ENCODE measurements around the gene MELK. TPM values are rescaled to one million over a fixed set of nuclear protein-coding genes. Genes with fewer than 3 reads are reported as not detected.

Gene MELK
- total RNA-seq, 1 donor from 2014 or later: 56.3 TPM

DNA sequence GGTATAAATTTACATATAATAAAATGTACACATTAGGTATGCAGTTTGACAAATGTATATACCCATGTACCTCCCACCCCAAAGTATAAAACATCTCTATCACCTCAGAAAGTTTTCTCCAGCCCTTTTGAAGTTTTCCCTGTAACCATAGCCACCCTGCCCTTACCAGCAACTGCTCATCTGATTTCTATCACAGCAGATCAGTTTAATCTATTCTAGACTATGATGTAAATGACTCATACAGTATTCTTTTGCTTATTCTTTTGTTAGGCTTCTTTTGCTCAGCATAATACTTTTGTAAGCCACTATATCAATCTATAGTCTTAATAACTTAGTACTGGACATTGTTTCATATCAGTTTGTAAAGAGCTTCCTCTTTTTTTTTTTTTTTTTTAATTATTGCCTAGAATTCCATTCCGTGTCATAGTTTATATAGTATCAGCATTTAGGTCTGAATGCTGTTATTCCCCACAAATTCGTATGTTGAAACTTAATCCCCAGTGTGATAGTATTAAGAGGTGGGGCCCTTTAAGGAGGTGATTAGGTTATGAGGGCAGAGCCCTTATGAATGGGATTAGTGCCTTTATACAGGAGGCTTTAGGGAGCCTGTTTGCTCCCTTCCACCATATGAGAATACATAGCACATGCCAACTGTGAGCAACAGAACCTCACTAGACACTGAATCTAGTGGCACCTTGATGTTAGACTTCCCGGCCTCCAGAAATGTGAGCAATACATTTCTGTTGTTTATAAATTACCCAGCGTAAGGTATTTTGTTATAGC is 20.3 kb downstream of the MELK start:
- H3K9me3 Mint-ChIP-seq: no peaks in the 10 kb centered on the region
- peaks cover 9% of the 10 kb centered on the region for H3K4me1 Mint-ChIP-seq (ENCODE audit: low read depth)
- no peak overlapping the region for H3K4me3 Mint-ChIP-seq (ENCODE audit: low read depth)
- intact Hi-C loops (cut with micrococcal nuclease): no loop called here
- DNase-seq (ENCODE audit: low spot score): no peak
- peak overlapping the region; percentile 78 for H3K27ac Mint-ChIP-seq
- H3K36me3 Mint-ChIP-seq (ENCODE audit: low read depth): peaks cover 68% of the 10 kb centered on the region
- H3K27me3 Mint-ChIP-seq (ENCODE audit: low read depth): no peaks in the 10 kb centered on the region

DNA sequence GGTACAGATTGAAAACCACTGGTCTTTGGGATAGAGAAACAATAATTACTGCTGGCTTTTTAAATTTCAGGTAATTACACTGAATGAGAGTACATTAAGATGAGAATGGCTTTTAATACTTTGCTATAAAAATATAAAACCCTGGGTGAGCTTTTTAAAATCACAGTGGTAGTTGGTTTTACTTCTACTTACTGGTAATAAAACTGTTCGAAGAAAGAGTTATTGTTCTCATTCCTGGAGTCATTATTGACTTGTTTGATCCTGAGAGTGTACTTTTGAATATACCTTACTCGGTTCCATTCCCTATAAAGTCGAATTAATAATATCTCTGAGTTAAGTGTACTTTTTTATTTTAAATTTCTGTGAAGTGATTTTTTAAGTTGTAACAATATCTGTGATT is 21.5 kb downstream of the MELK start:
- Mint-ChIP-seq H3K4me1 (ENCODE audit: low read depth) (peaks cover 11% of the 10 kb centered on the region), H3K9me3 (no peaks in the 10 kb centered on the region), H3K36me3 (ENCODE audit: low read depth) (peaks cover 69% of the 10 kb centered on the region), H3K27me3 (ENCODE audit: low read depth) (no peaks in the 10 kb centered on the region), H3K4me3 (ENCODE audit: low read depth) (no peak overlapping the region), H3K27ac (no peak overlapping the region)
- intact Hi-C loops (cut with micrococcal nuclease): no loop called here
- no peak for DNase-seq (ENCODE audit: low spot score)

GRCh38 chr9:36597412-36598178 is 24.9 kb downstream of the MELK start:
- Mint-ChIP-seq H3K4me1 (ENCODE audit: low read depth) (peaks cover 11% of the 10 kb centered on the region), H3K27ac (peak overlapping the region; percentile 74), H3K4me3 (ENCODE audit: low read depth) (no peak overlapping the region), H3K27me3 (ENCODE audit: low read depth) (no peaks in the 10 kb centered on the region), H3K9me3 (no peaks in the 10 kb centered on the region), H3K36me3 (ENCODE audit: low read depth) (peaks cover 67% of the 10 kb centered on the region)
- intact Hi-C loops (cut with micrococcal nuclease): loop anchor here (5.0 kb wide), 1 partner anchor 130 kb away; no protein-coding TSS in a partner anchor
- DNase-seq (ENCODE audit: low spot score): no peak

GRCh38 chr9:36598273-36598672 is 25.6 kb downstream of the MELK start:
- DNase-seq (ENCODE audit: low spot score): no peak
- Mint-ChIP-seq H3K27me3 (ENCODE audit: low read depth) (no peaks in the 10 kb centered on the region), H3K27ac (peak overlapping the region; percentile 74), H3K36me3 (ENCODE audit: low read depth) (peaks cover 68% of the 10 kb centered on the region), H3K4me3 (ENCODE audit: low read depth) (no peak overlapping the region), H3K9me3 (no peaks in the 10 kb centered on the region), H3K4me1 (ENCODE audit: low read depth) (peaks cover 12% of the 10 kb centered on the region)
- intact Hi-C loops (cut with micrococcal nuclease): loop anchor here (5.0 kb wide), 1 partner anchor 129 kb away; no protein-coding TSS in a partner anchor

DNA sequence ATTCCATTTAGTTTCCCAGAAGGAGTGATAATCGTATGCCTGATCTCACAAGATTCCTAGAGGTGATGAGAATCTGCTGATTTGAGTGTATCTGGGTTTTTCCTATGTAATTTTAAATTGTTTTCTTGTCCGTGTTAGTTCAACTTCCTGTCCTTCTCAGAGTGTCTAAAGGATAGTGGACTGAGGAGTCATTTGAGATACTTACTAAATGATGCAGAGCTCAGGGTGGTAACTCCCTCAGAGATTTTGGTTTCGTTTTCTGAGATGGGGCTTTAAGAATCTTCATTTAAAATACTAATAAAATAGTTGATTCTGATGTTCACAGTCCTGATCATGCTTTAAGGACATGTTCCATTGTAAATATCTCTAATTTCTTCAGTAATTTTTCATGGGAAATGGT is 30.3 kb downstream of the MELK start:
- peaks cover 12% of the 10 kb centered on the region for H3K4me1 Mint-ChIP-seq (ENCODE audit: low read depth)
- H3K9me3 Mint-ChIP-seq: no peaks in the 10 kb centered on the region
- H3K27me3 Mint-ChIP-seq (ENCODE audit: low read depth): no peaks in the 10 kb centered on the region
- intact Hi-C loops (cut with micrococcal nuclease): no loop called here
- H3K27ac Mint-ChIP-seq: peak overlapping the region; percentile 57
- H3K4me3 Mint-ChIP-seq (ENCODE audit: low read depth): no peak overlapping the region
- DNase-seq (ENCODE audit: low spot score): no peak
- H3K36me3 Mint-ChIP-seq (ENCODE audit: low read depth): peaks cover 65% of the 10 kb centered on the region

DNA sequence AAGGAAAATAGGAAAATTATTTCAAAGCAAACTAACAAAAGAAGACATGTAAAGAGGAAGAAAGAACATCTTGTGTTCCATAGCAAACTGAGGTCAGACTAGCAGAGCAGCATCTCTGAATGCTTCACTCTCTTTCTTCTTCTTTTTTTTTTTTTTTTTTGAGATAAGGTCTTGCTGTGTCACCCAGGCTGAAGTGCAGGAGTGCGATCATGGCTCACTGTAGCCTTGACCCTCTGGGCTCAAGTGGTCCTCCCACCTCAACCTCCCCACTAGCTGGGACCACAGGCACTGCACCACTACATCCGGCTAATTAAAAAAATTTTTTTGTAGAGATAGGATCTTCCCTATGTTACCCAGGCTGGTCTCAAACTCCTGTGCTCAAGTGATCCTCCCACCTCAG is 36.6 kb downstream of the MELK start:
- H3K9me3 Mint-ChIP-seq: no peaks in the 10 kb centered on the region
- no peaks in the 10 kb centered on the region for H3K27me3 Mint-ChIP-seq (ENCODE audit: low read depth)
- intact Hi-C loops (cut with micrococcal nuclease): no loop called here
- H3K4me1 Mint-ChIP-seq (ENCODE audit: low read depth): peaks cover 11% of the 10 kb centered on the region
- no peak overlapping the region for H3K27ac Mint-ChIP-seq
- DNase-seq (ENCODE audit: low spot score): no peak
- peaks cover 64% of the 10 kb centered on the region for H3K36me3 Mint-ChIP-seq (ENCODE audit: low read depth)
- no peak overlapping the region for H3K4me3 Mint-ChIP-seq (ENCODE audit: low read depth)

DNA sequence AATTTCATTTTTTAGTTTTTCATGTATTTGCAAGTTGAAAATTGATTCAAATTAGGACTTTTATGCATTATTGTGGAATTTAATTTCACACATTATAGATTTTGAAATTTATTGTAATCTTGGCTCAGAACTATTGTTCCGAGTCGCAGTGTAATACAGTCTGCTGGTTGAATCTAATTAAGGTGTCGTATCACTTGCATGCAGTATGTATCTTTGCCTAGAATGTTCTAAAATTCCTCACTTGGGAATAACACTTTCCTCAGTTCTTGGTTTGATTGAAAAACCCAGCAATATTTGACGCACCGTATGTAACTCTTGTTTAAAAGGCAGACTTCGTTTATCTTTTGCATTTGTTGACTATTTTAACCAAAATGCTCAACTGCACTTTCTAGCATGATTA is 49.4 kb downstream of the MELK start:
- DNase-seq (ENCODE audit: low spot score): no peak
- no peaks in the 10 kb centered on the region for H3K9me3 Mint-ChIP-seq
- intact Hi-C loops (cut with micrococcal nuclease): no loop called here
- H3K27me3 Mint-ChIP-seq (ENCODE audit: low read depth): no peaks in the 10 kb centered on the region
- peaks cover 6% of the 10 kb centered on the region for H3K4me1 Mint-ChIP-seq (ENCODE audit: low read depth)
- no peak overlapping the region for H3K4me3 Mint-ChIP-seq (ENCODE audit: low read depth)
- peaks cover 37% of the 10 kb centered on the region for H3K36me3 Mint-ChIP-seq (ENCODE audit: low read depth)
- H3K27ac Mint-ChIP-seq: no peak overlapping the region

- Mint-ChIP-seq H3K36me3 (ENCODE audit: low read depth) (peaks cover 33% of the 10 kb centered on the region), H3K4me3 (ENCODE audit: low read depth) (no peak overlapping the region), H3K9me3 (no peaks in the 10 kb centered on the region), H3K27me3 (ENCODE audit: low read depth) (no peaks in the 10 kb centered on the region), H3K27ac (no peak overlapping the region), H3K4me1 (ENCODE audit: low read depth) (peaks cover 6% of the 10 kb centered on the region)
- intact Hi-C loops (cut with micrococcal nuclease): no loop called here
- DNase-seq (ENCODE audit: low spot score): no peak
Measured at GRCh38 chr9:36623280-36623679, 50.6 kb downstream of the MELK start.

- Mint-ChIP-seq H3K36me3 (ENCODE audit: low read depth) (peaks cover 45% of the 10 kb centered on the region), H3K4me1 (ENCODE audit: low read depth) (peaks cover 6% of the 10 kb centered on the region), H3K27ac (no peak overlapping the region), H3K27me3 (ENCODE audit: low read depth) (no peaks in the 10 kb centered on the region), H3K9me3 (no peaks in the 10 kb centered on the region), H3K4me3 (ENCODE audit: low read depth) (no peak overlapping the region)
- no peak for DNase-seq (ENCODE audit: low spot score)
- intact Hi-C loops (cut with micrococcal nuclease): no loop called here
Measured at GRCh38 chr9:36625006-36625615, 52.4 kb downstream of the MELK start.

DNA sequence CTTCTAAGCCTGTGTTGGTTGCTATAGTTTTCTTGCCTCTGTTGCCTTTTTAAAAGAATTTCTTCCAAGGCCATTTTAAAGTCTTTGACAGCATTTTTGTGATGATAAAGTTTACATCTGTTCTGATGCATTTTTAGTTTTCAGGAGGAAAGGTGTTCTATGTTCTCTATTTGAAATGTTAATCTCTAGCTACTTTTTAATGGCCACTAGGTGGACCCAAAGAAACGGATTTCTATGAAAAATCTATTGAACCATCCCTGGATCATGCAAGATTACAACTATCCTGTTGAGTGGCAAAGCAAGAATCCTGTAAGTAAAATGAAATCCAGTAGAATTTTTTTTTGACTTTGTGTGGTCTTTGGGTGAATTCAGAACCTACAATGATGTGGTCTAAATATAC is 60.2 kb downstream of the MELK start:
- intact Hi-C loops (cut with micrococcal nuclease): loop anchor here (1.0 kb wide), 1 partner anchor 96 kb away; no protein-coding TSS in a partner anchor

GRCh38 chr9:36637491-36638270 is 65.0 kb downstream of the MELK start:
- Mint-ChIP-seq H3K4me1 (ENCODE audit: low read depth) (peaks cover 14% of the 10 kb centered on the region), H3K27ac (peak overlapping the region; percentile 18), H3K4me3 (ENCODE audit: low read depth) (no peak overlapping the region), H3K9me3 (no peaks in the 10 kb centered on the region), H3K36me3 (ENCODE audit: low read depth) (peaks cover 32% of the 10 kb centered on the region), H3K27me3 (ENCODE audit: low read depth) (no peaks in the 10 kb centered on the region)
- intact Hi-C loops (cut with micrococcal nuclease): no loop called here
- DNase-seq (ENCODE audit: low spot score): no peak

More for the DNA sequence above, 60.2 kb downstream of the MELK start:
- Mint-ChIP-seq H3K27ac (no peak overlapping the region), H3K36me3 (ENCODE audit: low read depth) (peaks cover 40% of the 10 kb centered on the region), H3K4me3 (ENCODE audit: low read depth) (no peak overlapping the region), H3K4me1 (ENCODE audit: low read depth) (peaks cover 3% of the 10 kb centered on the region), H3K9me3 (no peaks in the 10 kb centered on the region), H3K27me3 (ENCODE audit: low read depth) (no peaks in the 10 kb centered on the region)
- no peak for DNase-seq (ENCODE audit: low spot score)

DNA sequence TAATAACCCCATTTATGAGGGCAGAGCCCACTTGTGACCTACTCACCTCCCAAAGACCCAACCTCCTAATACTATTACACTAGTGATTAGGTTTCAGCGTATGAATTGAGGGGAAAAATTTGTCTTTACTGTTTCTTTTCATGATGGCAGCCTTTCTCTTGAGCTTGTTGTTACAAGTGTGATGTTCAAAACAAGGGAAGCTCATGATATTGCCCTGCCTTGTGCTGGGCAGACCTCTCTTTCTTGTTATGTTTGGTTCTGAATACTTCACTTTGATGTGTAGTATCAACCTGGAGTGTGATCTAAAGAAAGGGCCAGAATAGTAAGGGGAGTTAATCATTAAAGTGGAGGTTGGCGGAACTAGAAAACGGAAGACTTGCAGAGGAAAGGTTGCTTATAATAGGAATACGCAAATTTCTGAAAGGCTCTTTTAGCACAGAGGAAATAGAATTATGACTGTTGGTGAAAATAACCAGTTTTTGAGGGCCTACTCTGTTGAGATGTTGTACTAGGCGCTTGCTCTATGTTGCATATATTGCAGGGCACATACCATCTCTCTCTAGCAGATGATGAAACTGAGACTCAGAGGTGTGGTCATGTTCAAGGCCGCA is 68.2 kb downstream of the MELK start:
- DNase-seq (ENCODE audit: low spot score): no peak
- intact Hi-C loops (cut with micrococcal nuclease): no loop called here
- no peak overlapping the region for H3K4me3 Mint-ChIP-seq (ENCODE audit: low read depth)
- H3K9me3 Mint-ChIP-seq: no peaks in the 10 kb centered on the region
- H3K27ac Mint-ChIP-seq: no peak overlapping the region
- peaks cover 44% of the 10 kb centered on the region for H3K36me3 Mint-ChIP-seq (ENCODE audit: low read depth)
- H3K4me1 Mint-ChIP-seq (ENCODE audit: low read depth): peaks cover 14% of the 10 kb centered on the region
- H3K27me3 Mint-ChIP-seq (ENCODE audit: low read depth): no peaks in the 10 kb centered on the region
